GM19043 (cell line): Measurements from ENCODE around the gene CABP1.
A peak's percentile ranks its signal among the peaks of the same experiment; 100 is the strongest.
"Not testable (repeated sequence)": the region's sequence is repeated elsewhere in the genome, so short reads cannot be mapped to it uniquely, and the experiment has no call there.

ENCODE experiments used
- ATAC-seq: cut with Tn5 transposase; IDR thresholded peaks from one replicate; pipeline ENCODE4 v1.9.1; 2021; ENCODE audit warnings: low read depth; ENCODE audit not compliant: unreplicated experiment

The CABP1 gene

DNA sequence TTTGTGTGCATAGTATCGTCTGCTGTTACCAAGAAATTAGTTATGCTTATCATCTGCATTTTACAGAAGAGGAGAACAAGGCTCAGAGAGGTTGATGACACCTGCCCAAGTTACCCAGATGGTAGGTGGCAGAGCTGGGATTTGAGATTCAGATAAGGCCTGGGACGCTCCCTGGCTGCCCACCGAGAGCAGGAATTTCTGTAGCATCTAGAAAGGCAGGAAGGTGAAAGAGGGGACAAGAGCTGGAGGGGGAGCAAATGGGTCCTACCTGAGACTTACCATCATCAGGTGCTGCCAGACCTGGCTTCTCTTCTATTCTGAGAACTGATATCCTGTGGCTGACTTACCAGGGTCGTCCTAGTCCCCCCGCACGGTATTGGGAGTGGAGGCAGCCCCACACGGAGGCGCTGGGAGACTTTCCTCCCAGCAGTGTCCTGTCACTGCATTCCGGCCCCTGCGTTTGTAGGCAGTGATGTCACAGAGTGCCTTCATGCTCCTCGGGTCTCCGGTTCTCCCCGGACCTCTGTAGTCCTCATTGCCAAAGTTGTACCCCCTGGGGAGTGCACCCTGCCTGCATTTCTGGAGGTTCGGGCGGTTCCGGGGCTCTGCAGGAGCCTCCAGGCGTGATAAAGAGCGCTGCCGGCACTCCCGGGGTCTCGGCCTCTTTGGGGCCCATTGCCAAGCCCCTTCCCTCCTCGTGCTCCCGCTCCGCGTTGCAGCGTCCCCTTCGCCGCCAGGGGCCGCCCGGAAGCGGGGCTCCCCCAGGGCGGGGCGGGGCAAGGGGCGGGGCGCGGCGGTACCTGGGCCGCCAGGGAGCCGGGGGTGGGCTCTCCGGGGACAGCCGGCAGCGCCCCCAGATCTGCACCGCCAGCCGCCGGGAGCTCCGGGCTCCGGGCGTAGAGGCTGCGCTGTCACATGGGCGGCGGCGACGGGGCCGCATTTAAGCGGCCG, at the start of gene CABP1:
Gene CABP1, plus strand, starts transcription at position 856 of the 951 bp plus-strand sequence. Its CDS starts 60 bp downstream, at position 916.
- ATAC-seq, result peak; percentile 55

DNA sequence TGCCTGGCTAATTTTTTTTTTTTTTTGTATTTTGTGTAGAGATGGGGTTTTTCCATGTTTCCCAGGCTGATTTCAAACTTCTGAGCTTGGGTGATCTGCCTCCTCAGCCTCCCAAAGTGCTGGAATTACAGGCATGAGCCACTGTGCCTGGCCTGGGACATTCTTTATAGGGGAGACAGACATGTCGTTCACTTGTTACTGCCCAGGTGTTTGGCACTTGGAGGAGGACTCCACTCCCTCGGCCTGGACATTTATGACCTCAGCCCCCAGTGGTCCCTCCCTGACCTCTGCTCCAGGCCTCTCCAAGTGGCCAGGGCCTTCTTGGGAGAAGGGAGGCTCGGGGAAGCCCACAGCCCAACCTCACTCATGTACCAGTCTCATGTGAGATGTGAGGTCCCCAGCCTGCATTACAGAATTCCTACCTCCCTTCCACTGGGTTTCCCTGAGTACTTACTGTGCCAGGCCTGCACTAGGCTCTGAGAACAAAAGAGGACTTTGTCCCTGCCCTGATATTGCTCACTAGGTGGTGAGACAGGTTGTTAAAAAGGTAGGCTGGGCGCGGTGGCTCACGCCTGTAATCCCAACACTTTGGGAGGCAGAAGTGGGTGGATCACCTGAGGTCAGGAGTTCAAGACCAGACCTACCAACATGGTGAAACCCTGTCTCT, 49.6 kb upstream of the CABP1 start:
- ATAC-seq, result no peak

DNA sequence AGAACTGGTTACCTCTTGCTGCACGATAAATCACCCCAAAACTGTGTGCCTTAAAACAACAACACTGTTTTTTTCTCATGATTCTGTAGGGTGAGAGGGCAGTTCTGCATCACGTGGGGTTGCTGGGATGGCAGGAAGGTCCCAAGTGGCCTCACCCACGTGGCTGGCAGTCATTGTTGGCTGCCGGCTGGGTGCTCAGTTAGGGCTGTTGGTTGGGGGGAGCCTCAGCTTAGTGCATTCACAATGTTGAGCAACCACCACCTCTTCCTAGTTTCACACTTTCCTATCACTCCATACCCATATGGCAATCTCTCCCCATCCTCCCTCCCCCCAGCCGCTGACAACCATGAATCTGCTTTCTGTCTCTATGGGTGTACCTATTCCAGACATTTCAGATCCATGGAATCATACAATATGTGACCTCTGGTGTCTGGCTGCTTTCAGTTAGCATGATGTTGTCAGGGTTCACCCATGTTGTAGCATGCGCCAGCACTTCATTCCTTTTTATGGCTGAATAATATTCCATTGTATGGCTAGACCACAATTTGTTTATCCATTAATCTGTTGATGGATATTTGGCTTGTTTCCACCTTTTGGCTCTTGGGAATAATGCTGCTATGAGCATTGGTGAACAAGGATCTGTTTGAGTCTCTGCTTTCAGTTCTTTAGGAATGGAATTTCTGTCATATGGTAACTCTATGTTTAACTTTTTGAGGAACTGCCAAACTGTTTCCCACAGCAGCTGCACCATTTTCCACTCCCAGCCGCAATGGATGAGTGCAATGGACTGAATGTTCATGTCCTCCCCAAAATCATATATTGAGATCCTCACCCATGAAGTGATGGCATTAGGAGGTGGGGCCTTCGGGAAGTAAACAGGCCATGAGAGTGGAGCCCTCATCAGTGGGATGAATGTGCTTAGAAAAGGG, 48.0 kb upstream of the CABP1 start:
- no peak for ATAC-seq

DNA sequence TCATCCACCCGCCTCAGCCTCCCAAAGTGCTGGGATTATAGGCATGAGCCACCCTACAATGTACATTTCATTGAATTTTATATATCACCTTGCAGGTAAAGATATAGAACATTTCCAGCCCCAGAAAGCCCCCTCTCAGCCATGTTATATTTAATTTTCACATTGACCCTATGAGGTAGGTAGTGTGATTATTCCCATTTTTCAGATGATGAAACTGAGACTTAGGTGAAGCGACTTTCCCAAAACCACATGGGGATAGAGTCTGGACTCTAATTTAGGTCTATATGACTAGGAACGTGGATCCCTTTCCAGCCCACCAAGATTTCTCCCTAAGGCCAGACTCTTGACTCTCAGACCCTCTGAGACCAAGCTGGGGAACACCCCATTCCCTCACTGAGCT, 43.5 kb upstream of the CABP1 start:
- ATAC-seq, result no peak

DNA sequence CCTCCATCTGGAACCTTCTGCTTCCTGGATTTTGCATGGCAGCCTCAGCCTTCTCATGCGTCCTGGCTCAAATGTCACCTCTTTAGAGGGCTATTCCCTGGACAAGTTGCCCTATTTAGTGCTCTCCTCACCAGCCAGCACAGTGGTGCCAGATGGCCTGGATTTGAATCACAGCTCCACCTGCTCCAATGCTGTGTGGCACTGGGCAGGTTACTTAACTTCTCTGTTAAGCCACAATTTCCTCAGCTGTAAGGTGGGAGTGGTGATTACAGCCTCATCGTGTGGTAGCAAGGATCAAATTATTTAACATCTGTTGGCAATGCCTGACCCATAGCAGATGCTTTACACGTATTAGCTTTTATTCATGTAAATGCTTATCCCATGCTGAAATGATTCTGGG, 42.6 kb upstream of the CABP1 start:
- no peak for ATAC-seq

DNA sequence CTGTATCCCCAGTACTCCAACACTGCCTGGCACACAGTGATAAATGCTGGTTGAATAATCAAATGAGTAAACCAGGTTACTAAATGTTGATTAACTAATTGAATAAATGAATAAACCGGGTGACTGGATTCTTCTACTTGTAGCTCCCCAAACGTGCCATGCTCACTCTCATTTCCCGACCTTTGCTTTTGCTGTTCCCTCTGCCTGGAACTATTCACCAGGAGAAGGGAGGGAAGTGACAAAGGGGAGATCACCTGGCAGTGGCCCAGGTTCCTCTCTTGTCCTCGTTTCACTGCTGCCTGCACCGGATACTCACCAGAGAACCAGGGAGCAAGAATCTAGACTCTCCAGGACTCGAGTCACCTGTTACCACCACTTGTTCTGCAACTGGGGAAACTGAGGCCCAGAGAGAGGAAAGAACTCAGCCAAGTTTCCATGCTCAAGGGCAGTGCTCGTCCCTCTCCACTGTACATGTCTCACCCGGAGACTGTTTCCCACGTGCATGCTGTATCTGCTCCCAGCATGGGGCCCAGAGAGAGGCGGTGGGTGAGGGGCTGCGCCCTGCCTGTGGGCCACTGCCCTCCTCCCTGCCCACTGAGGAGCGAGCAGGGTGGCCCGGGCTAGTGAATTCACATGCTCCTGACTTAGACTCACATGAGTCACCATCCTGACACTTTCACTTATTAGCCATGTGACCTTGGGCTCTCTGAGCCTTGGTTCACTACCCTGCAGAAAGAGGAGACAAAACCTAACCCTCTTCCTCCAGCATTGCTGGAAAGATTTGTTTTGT, 41.6 kb upstream of the CABP1 start:
- ATAC-seq, result no peak

DNA sequence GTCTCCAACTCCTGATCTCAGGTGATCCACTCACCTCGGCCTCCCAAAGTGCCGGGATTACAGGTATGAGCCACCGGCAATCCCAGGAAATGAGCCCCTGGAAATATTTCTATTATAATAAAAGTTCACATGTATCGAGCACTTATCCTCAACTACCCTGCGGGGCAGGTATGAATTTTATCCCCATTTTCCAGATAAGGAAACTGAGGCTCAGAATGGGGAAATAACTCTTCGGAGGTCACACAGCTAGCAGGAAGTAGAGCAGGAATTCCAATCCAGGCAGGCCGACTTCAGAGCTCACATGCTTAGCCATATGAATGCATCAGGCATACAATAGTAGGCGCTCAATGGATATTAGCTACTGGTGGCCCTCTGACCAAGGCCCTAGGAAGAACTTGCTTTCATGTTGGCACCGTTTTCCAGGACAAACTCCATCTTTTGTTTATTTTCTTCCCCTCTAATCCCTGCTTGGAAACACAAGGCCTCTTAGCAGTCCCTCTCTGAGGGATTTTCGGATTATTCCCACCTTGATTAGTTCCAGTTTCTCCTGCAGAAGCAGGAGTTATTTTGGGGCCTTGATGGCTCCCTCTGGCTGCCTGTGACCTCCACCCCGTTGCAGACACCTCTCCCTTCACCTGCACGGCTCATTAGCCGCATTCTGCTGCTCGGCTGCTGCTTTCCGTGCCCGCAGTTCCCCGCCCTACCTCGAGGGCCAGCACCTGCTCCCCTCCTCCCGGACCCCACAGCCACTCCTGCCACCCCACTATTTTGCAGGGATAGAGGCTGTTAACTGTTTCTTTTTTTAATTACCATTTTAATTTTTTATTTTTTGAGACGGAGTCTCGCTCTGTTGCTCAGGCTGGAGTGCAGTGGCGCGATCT, 40.5 kb upstream of the CABP1 start:
- no peak for ATAC-seq

DNA sequence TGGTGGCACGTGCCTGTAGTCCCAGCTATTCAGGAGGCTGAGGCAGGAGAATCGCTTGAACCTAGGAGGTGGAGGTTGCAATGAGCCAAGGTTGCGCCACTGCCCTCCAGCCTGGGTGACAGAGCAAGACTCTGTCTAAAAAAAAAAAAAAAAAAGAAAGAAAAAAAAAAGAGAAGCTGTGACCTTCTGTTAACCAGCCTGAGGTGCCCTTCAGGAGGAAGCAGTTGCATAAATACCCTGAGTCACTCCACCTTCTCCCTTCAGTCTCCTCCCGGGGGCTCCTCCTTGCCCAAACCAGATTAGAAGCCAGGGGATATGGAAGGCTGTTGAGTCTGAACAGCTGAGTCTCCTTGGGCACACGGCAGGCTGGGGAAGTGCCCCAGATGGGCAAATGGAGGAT, 38.0 kb upstream of the CABP1 start:
- ATAC-seq, result not testable (repeated sequence)

DNA sequence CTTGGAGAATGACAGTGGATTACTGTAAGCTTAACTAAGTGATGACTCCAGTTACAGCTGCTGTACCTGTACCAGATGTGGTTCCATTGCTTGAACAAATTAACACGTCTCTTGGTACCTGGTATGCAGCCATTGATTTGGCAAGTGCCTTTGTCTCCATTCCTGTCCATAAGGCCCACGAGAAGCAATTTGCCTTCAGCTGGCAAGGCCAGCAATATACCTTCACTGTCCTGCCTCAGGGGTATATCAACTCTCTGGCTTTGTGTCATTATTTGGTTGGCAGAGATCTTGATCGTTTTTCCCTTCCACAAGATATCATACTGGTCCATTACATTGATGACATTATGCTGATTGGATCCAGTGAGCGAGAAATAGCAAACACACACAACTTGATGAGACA, 29.9 kb upstream of the CABP1 start:
- no peak for ATAC-seq

DNA sequence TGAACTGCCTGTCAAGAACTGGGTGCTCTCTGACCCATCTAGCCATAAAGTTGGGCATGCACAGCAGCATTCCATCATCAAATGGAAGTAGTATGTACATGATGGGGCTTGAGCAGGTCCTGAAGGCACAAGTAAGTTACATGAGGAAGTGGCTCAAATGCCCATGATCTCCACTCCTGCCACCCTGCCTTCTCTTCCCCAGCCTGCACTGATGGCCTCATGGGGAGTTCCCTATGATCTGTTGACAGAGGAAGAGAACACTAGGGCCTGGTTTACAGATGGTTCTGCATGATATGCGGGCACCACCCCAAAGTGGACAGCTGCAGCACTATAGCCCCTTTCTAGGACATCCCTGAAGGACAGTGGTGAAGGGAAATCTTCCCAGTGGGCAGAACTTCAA, 28.9 kb upstream of the CABP1 start:
- ATAC-seq, result not testable (repeated sequence)

DNA sequence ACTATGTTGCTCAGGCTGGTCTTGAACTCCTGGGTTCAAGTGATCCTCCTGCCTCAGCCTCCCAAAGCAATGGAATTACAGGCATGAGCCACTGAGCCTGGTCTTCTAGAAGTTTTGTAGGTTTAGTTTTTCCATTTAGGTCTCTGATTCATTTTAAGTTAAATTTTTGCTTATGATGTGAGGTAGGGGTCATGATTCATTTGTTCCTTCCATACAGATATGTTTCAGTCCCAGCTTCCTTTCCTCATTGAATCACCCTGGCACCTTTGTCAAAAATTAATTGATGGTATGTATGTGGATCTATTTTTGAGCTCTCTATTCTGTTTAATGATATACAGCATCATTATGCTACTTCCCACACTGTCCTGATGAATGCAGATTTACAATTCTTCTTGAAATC, 25.6 kb upstream of the CABP1 start:
- ATAC-seq, result no peak

DNA sequence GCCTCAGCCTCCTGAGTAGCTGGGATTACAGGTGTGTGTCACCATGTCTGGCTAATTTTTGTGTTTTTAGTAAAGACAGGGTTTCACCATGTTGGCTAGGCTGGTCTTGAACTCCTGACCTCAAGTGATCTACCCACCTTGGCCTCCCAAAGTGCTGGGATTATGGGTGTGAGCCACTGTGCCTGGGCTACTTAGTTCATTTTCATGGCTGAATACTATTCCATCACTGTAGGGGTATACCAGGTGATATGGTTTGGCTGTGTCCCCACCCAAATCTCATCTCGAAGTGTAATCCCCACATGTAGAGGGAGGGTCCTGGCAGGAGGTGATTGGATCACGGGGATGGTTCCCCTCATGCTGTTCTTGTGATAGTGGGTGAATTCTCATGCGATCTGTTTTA, 23.2 kb upstream of the CABP1 start:
- ATAC-seq, result not testable (repeated sequence)

DNA sequence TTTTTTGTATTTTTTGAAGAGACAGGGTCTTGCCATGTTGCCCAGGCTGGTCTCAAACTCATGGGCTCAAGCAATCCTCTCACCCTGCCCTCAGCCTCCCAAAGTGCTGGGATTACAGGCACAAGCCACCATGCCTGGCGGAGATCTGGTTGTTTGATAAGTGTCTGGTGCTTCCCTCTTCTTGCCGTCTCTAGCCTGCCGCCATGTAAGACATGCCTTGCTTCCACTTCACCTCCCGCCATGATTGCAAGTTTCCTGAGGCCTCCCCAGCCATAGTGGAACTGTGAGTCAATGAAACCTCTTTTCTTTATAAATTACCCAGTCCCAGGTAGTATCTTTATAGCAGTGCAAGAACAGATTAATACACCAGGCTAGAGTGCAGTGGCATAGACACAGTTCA, 22.7 kb upstream of the CABP1 start:
- ATAC-seq, result not testable (repeated sequence)

DNA sequence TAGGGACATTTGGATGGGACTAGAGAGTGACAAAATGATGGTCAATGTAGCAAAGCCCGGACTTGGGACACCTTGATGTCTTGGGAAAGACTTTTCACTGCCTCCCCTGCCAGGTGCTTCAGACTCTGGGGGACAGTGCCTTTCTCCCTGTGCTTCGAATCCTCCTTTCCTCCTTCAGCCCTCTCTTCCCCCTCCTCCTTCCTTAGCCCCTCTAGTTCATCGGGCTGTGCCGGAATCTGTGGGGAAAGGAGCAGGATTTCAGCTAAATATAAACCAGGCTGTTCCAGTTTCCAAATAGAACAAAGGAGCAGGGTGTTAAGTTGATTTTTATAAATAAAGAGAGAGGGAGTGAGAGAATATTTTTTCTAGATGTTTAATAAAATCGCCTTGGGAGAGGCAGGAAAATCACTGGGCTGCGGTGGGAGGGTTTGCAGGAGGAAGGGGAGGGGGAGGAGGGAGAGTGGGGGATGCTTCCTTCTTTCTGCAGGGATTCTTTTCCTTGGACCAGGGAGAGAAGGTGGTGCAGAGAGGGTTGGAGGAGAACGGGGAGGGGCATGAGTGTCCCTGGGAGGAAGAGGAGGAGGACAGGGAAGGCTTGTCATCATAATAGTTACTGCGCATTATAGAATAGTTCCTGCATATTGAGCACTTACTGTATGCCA, 21.3 kb upstream of the CABP1 start:
- ATAC-seq, result no peak

DNA sequence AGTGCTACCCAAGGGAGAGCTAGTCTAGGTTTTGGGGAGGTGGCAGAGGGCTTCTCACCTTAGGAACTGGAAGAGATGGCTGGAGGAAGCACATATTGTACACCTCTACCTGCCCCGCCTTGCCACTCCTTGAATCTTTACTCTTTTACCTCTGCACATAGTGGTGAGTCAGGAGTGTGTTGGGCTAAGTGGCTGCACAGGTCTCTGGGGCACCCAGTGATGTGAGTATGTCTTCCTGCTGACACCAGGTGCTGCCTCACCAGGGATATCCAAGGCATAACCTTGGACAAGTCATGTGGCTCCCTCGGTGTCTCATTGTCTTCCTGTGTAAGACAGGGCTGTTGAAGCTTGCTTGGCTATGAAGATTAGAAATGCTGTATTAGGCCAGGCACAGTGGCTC, 19.8 kb upstream of the CABP1 start:
- no peak for ATAC-seq

DNA sequence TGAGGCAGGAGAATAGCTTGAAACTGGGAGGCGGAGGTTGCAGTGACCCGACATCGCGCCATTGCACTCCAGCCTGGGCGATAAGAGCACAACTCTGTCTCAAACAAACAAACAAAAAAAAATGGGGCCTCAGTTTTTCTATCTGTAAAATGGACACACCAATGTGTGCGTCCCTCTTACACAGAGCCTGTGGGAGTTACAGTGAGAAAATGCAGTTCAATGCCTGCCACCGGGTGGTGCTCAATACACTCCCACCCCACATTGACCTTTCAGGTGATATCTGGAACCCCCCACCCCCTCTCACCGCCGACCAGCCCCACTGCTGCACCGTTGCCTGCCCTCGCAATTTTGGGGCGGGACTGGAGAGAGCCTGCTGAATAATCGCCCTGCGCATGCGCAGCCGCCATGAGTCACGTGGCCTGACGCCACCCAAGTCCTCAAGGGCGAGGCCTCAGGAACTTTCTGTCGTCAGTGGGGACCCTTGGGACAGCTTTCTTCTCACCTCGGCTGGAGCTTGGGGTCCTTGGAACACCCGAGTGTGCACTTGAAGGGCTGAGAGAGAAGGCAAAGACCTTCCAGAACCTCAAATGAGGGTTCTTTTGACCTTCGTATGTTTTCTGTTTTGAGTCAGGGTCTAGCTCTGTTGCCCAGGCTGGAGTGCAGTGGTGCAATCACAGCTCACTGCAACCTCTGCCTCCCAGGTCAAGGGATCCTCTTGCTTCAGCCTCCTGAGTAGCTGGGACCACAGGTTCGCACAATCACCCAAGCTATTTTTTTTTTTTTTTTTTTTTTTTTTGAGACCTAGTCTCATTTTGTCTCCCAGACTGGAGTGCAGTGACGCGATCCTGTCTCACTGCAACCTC, 14.6 kb upstream of the CABP1 start:
- ATAC-seq, result no peak

DNA sequence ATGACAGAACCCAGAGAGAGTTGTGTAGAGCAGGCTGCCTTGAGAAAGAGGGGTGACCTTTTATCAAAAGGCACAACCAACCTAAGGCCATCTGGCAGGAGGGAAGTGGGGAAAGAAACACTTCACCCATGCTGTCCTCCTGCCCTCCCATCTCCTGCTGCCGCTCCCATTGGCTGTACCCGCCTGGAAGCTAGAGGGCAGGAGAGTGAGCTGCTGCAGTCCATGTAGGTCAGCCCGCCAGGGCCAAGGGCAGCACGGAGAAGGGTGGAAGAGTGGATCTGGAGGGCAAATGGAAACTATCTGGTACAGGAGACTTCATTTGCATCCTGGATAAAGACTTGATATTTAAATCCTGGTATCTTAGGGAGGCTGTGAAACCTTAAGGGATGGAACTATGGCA, 11.5 kb upstream of the CABP1 start:
- ATAC-seq, result no peak
